Transverse colon (tissue), 3 donors: ENCODE measurements around the gene PRMT3.

Experiments used
- EP300 ChIP-seq: sonication (generic); formaldehyde crosslinking; IDR thresholded peaks from one replicate; pipeline ENCODE4 v1.6.1; 2017; ENCODE audit warnings: antibody characterized with exemption, low read depth
- TF ChIP-seq, protein P1 (sequence below), 5 experiments: fragments of 200-600 bp in 3 of 5; fragments of 450-650 bp in 2 of 5; sonication (generic) in 3 of 5; IDR thresholded peaks; 1 replicate in 2 of 5; 2 replicates in 3 of 5; pipeline ENCODE4 v1.5.1; 2016 to 2017; ENCODE audit warnings: antibody characterized with exemption in 5 of 5, inconsistent platforms in 3 of 5, mild to moderate bottlenecking in 2 of 5, moderate library complexity in 1 of 5

- no peak for TF ChIP-seq EP300
- TF ChIP-seq, protein P1, sequence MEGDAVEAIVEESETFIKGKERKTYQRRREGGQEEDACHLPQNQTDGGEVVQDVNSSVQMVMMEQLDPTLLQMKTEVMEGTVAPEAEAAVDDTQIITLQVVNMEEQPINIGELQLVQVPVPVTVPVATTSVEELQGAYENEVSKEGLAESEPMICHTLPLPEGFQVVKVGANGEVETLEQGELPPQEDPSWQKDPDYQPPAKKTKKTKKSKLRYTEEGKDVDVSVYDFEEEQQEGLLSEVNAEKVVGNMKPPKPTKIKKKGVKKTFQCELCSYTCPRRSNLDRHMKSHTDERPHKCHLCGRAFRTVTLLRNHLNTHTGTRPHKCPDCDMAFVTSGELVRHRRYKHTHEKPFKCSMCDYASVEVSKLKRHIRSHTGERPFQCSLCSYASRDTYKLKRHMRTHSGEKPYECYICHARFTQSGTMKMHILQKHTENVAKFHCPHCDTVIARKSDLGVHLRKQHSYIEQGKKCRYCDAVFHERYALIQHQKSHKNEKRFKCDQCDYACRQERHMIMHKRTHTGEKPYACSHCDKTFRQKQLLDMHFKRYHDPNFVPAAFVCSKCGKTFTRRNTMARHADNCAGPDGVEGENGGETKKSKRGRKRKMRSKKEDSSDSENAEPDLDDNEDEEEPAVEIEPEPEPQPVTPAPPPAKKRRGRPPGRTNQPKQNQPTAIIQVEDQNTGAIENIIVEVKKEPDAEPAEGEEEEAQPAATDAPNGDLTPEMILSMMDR (IDR thresholded peaks at IDR 0.05): no peak
These were observed 86.8 kb downstream of the PRMT3 start for GRCh38 chr11:20474176-20474881.
